WTC11 (cell line): Measurements from ENCODE around the gene PLEKHM3. TPM values are rescaled to one million over a fixed set of nuclear protein-coding genes. Genes with fewer than 3 reads are reported as not detected.

Experiments used
- ATAC-seq: fragments of 200-7000 bp; cut with Tn5 transposase; 2 replicates; pipeline ENCODE4 v1.10.0; 2021; ENCODE audit warnings: mild to moderate bottlenecking, moderate library complexity
- CTCF ChIA-PET: fragments of 300-600 bp; sonication (Branson Sonifier 250); formaldehyde crosslinking; loops from one replicate; lab custom pipeline; 2021; ENCODE audit warnings: antibody characterized with exemption; lab: Charles Lee
- POLR2A ChIA-PET: fragments of 350-600 bp; sonication (Branson Sonifier 250); formaldehyde crosslinking; loops from one replicate; lab custom pipeline; 2021; ENCODE audit warnings: antibody characterized with exemption; lab: Charles Lee
- DNase-seq: peaks from one replicate; pipeline ENCODE4 v3.0.0; 2021; ENCODE audit warnings: low spot score
- H3K27ac Mint-ChIP-seq: 2 replicates; pipeline ENCODE4 v1.8.0; 2021; ENCODE audit warnings: mixed read lengths
- H3K27me3 Mint-ChIP-seq: 2 replicates; pipeline ENCODE4 v1.8.0; 2021; ENCODE audit warnings: low read depth, mild to moderate bottlenecking, moderate library complexity, mixed read lengths
- H3K36me3 Mint-ChIP-seq: 2 replicates; pipeline ENCODE4 v1.8.0; 2021; ENCODE audit warnings: mixed read lengths
- H3K4me1 Mint-ChIP-seq: 2 replicates; pipeline ENCODE4 v1.8.0; 2022; ENCODE audit warnings: mixed read lengths
- H3K4me3 Mint-ChIP-seq: 2 replicates; pipeline ENCODE4 v1.8.0; 2021; ENCODE audit warnings: mild to moderate bottlenecking, moderate library complexity, mixed read lengths
- H3K9me3 Mint-ChIP-seq: 2 replicates; pipeline ENCODE4 v1.8.0; 2021; ENCODE audit warnings: mixed read lengths
- AR ChIP-seq: fragments of 250-450 bp; sonication (Bioruptor Pico); IDR thresholded peaks from 2 replicates; pipeline ENCODE4 v1.9.0; 2021; ENCODE audit warnings: mild to moderate bottlenecking
- ATF2 ChIP-seq: sonication (generic); formaldehyde crosslinking; IDR thresholded peaks from 2 replicates; pipeline ENCODE4 v1.8.1; 2022; ENCODE audit warnings: low read depth, missing genetic modification reagents, borderline replicate concordance
- ATF6 ChIP-seq: sonication (generic); formaldehyde crosslinking; IDR thresholded peaks from 2 replicates; pipeline ENCODE4 v1.8.1; 2023; ENCODE audit warnings: mild to moderate bottlenecking, missing genetic modification reagents
- FOXP1 ChIP-seq: sonication (generic); formaldehyde crosslinking; IDR thresholded peaks from 2 replicates; pipeline ENCODE4 v1.8.0; 2022; ENCODE audit warnings: missing genetic modification reagents, mild to moderate bottlenecking, moderate library complexity, borderline replicate concordance
- JAZF1 ChIP-seq: fragments of 250-450 bp; sonication (Bioruptor Pico); IDR thresholded peaks from 2 replicates; pipeline ENCODE4 v1.9.0; 2021; ENCODE audit warnings: moderate library complexity, mild to moderate bottlenecking, inconsistent platforms
- MAX ChIP-seq: sonication (generic); formaldehyde crosslinking; IDR thresholded peaks from 2 replicates; pipeline ENCODE4 v1.8.0; 2022; ENCODE audit warnings: mild to moderate bottlenecking, missing genetic modification reagents
- MLX ChIP-seq: sonication (generic); formaldehyde crosslinking; IDR thresholded peaks from 2 replicates; pipeline ENCODE4 v1.8.1; 2023; ENCODE audit warnings: mild to moderate bottlenecking, missing genetic modification reagents, moderate library complexity
- NFE2L1 ChIP-seq: sonication (generic); formaldehyde crosslinking; IDR thresholded peaks from 2 replicates; pipeline ENCODE4 v1.8.1; 2023; ENCODE audit warnings: missing genetic modification reagents
- PREB ChIP-seq: sonication (generic); formaldehyde crosslinking; IDR thresholded peaks from 2 replicates; pipeline ENCODE4 v1.8.1; 2022; ENCODE audit warnings: mild to moderate bottlenecking, missing genetic modification reagents, moderate library complexity, borderline replicate concordance
- SOX15 ChIP-seq: fragments of 250-450 bp; sonication (Bioruptor Pico); IDR thresholded peaks from 2 replicates; pipeline ENCODE4 v1.9.0; 2021; ENCODE audit warnings: mild to moderate bottlenecking
- TEAD4 ChIP-seq: sonication (generic); formaldehyde crosslinking; IDR thresholded peaks from 2 replicates; pipeline ENCODE4 v1.8.0; 2022; ENCODE audit warnings: mild to moderate bottlenecking, missing genetic modification reagents
- USF1 ChIP-seq: sonication (generic); formaldehyde crosslinking; IDR thresholded peaks from 2 replicates; pipeline ENCODE4 v1.8.0; 2022; ENCODE audit warnings: mild to moderate bottlenecking, missing genetic modification reagents
- ZBTB43 ChIP-seq: sonication (generic); formaldehyde crosslinking; IDR thresholded peaks from 2 replicates; pipeline ENCODE4 v1.8.1; 2023; ENCODE audit warnings: mild to moderate bottlenecking, missing genetic modification reagents
- ZMAT4 ChIP-seq: fragments of 250-450 bp; sonication (Bioruptor Pico); IDR thresholded peaks from 2 replicates; pipeline ENCODE4 v1.9.0; 2021; ENCODE audit warnings: mild to moderate bottlenecking
- ZNF263 ChIP-seq: sonication (generic); formaldehyde crosslinking; IDR thresholded peaks from 2 replicates; pipeline ENCODE4 v1.8.1; 2022; ENCODE audit warnings: low read depth, mild to moderate bottlenecking, moderate library complexity, missing genetic modification reagents
- ZNF281 ChIP-seq: sonication (generic); formaldehyde crosslinking; IDR thresholded peaks from 2 replicates; pipeline ENCODE4 v1.8.0; 2023; ENCODE audit warnings: mild to moderate bottlenecking, missing genetic modification reagents
- ZNF423 ChIP-seq: fragments of 250-450 bp; sonication (Bioruptor Pico); IDR thresholded peaks from 2 replicates; pipeline ENCODE4 v2.1.2; 2022; ENCODE audit warnings: mild to moderate bottlenecking, moderate library complexity
- ZNF425 ChIP-seq: fragments of 250-450 bp; sonication (Bioruptor Pico); conservative IDR thresholded peaks from 2 replicates; pipeline ENCODE4 v1.9.0; 2021; ENCODE audit warnings: mild to moderate bottlenecking
- total RNA-seq: library from RNA; stranded (reverse); gene quantifications from 3 replicates; pipeline ENCODE4 v1.2.3, GENCODE V29; 2021

Gene PLEKHM3
- total RNA-seq, 1 experiment from 2014 or later, result 5.8 TPM

- ATAC-seq (no peak), DNase-seq (no peak)
- Mint-ChIP-seq H3K9me3 (no peaks in the 10 kb centered on the region), H3K4me1 (peaks cover 11% of the 10 kb centered on the region), H3K27me3 (no peaks in the 10 kb centered on the region), H3K4me3 (no peak overlapping the region), H3K36me3 (no peaks in the 10 kb centered on the region), H3K27ac (peak overlapping the region; percentile 61; the same call in 1 of the 2 replicates)
- POLR2A ChIA-PET, result no interaction called here
- CTCF ChIA-PET, result interaction anchor here (0.6 kb wide), 1 partner anchor 95 kb away, joined by 4 read pairs; no protein-coding TSS in a partner anchor
- TF ChIP-seq ZBTB43 (CRISPR knock-in tag) (no peak), PREB (CRISPR knock-in tag) (no peak)
Measured at GRCh38 chr2:207860685-207861084, 164.6 kb downstream of the PLEKHM3 start.

- ChIA-PET CTCF (no interaction called here), POLR2A (no interaction called here)
- H3K4me1 Mint-ChIP-seq, result peaks cover 15% of the 10 kb centered on the region
- DNase-seq (no peak), ATAC-seq (no peak)
- no peaks in the 10 kb centered on the region for H3K9me3 Mint-ChIP-seq
- no peak overlapping the region for H3K27ac Mint-ChIP-seq
- no peak overlapping the region for H3K4me3 Mint-ChIP-seq
- no peaks in the 10 kb centered on the region for H3K27me3 Mint-ChIP-seq
- H3K36me3 Mint-ChIP-seq, result no peaks in the 10 kb centered on the region
- TF ChIP-seq AR (CRISPR knock-in tag) (no peak), ZMAT4 (CRISPR knock-in tag) (no peak), MAX (CRISPR knock-in tag) (no peak), ZNF281 (CRISPR knock-in tag) (no peak), MLX (CRISPR knock-in tag) (no peak), ZNF423 (CRISPR knock-in tag) (no peak), FOXP1 (no peak), NFE2L1 (CRISPR knock-in tag) (no peak), ATF2 (no peak), ZNF263 (CRISPR knock-in tag) (no peak), SOX15 (no peak), JAZF1 (CRISPR knock-in tag) (no peak), ZNF425 (no peak), ATF6 (CRISPR knock-in tag) (no peak), USF1 (CRISPR knock-in tag) (no peak), TEAD4 (no peak)
Measured at GRCh38 chr2:207855591-207855990, 169.7 kb downstream of the PLEKHM3 start.
